ENCODE measurements around the gene PUSL1. TPM values are rescaled to one million over a fixed set of nuclear protein-coding genes. Genes with fewer than 3 reads are reported as not detected.

The PUSL1 gene
- total and polyA plus RNA-seq, 2 experiments from 2014 or later = 30.9 to 36.2 TPM

DNA sequence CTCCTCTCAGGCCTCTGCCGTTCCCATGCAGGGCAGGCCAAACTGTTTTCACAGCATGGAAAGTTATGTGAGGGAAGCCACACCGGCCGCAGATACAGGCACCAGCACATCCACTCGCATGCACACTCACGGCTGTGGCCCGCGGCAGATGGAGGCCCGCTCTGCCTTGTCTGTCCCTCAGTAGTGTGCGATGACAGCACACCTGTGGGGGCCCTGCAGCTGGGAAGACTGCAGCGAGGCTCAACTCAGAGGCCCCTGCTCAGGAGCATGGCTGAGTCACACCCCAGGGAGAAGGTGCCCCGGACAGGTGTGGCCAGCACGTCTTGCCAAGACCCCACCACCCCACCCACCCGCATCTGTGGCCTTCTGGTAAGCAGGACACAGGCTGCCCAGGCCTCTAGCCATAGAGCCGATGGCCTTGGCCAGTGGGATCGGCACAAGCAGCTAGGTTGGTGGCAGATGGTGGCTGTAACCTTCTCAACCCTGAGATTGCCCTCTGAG, 33.4 kb upstream of the PUSL1 start:
- H2AFZ ChIP-seq = peak overlapping the region; percentile 72; the same call in 1 of the 2 replicates
- in situ Hi-C loops (cut with MboI) = no loop called here

DNA sequence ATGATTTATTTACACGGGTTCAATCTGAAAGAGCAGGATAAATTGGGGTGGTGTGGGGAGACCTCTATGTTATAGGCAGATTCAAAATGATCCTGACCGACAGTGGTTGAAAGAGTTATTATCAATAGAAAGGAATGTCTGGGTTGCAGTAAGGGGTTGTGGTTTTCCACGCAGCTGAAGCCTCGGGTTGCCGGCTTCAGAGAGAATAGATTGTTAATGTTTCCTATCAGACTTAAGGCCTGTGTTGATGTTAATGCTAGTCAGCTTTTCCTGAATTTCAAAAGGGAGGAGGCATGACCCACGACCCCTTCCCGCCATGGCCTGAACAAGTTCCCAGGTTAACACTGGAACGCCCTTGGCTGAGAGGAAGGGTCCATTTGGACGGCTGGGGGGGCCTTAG, 32.6 kb upstream of the PUSL1 start:
- Histone ChIP-seq H3K27me3 (replicated peaks; ENCODE audit: insufficient read depth) (no peaks in the 10 kb centered on the region), H3K9me2 (ENCODE audit: insufficient read depth) (no peaks in the 10 kb centered on the region), H3K9me3 (ENCODE audit: low read depth) (no peaks in the 10 kb centered on the region), H3K9ac (no peak overlapping the region), H3K36me3 (ENCODE audit: low read depth) (no peaks in the 10 kb centered on the region), H2AFZ (no peak overlapping the region), H4K20me1 (ENCODE audit: insufficient read depth) (no peaks in the 10 kb centered on the region), H3F3A (ENCODE audit: insufficient read depth) (no peaks in the 10 kb centered on the region), H3K27ac (no peak overlapping the region), H3K4me1 (ENCODE audit: insufficient read depth) (peaks cover 18% of the 10 kb centered on the region), H3K79me2 (ENCODE audit: insufficient read depth) (peaks cover 26% of the 10 kb centered on the region), H3K4me3 (no peak overlapping the region), H3K4me2 (ENCODE audit: unreplicated experiment) (no peak overlapping the region)
- DNase-seq = no peak
- in situ Hi-C loops (cut with MboI) = no loop called here
- WGBS, 2 experiments (ENCODE audit: low coverage in 1 of 2, low lambda C conversion rate in 2 of 2, missing lambda C conversion rate in 2 of 2) = 89 to 91% methylated on average over 9 of the region's 9 CpGs
- TF ChIP-seq EZH2 (IDR thresholded peaks at IDR 0.05; ENCODE audit: insufficient read depth, poor library complexity, severe bottlenecking) (no peak), EZH2phosphoT487 (IDR thresholded peaks at IDR 0.05; ENCODE audit: insufficient read depth, low read depth) (no peak)

More for the DNA sequence above, 33.4 kb upstream of the PUSL1 start:
- H3K4me3 ChIP-seq = no peak overlapping the region; the same call in 1 of the 2 replicates
- WGBS, 2 experiments (ENCODE audit: low coverage in 1 of 2, low lambda C conversion rate in 2 of 2, missing lambda C conversion rate in 2 of 2) = 79 to 84% methylated on average over 12 to 15 of the region's 15 CpGs
- peak overlapping the region; percentile 73 for H3K4me2 ChIP-seq (ENCODE audit: unreplicated experiment)
- no peak for DNase-seq
- no peaks in the 10 kb centered on the region for H3K9me3 ChIP-seq (ENCODE audit: low read depth)
- H3K4me1 ChIP-seq (ENCODE audit: insufficient read depth) = peaks cover 26% of the 10 kb centered on the region
- no peaks in the 10 kb centered on the region for H3K36me3 ChIP-seq (ENCODE audit: low read depth)
- H3K27ac ChIP-seq = no peak overlapping the region
- no peaks in the 10 kb centered on the region for H4K20me1 ChIP-seq (ENCODE audit: insufficient read depth)
- TF ChIP-seq EZH2phosphoT487 (IDR thresholded peaks at IDR 0.05; ENCODE audit: insufficient read depth, low read depth) (no peak), EZH2 (IDR thresholded peaks at IDR 0.05; ENCODE audit: insufficient read depth, poor library complexity, severe bottlenecking) (no peak)
- 0 out of 2 replicates have a peak overlapping the region, but pooled peaks have one; percentile 96 for H3K9ac ChIP-seq
- no peaks in the 10 kb centered on the region for H3K27me3 ChIP-seq (replicated peaks; ENCODE audit: insufficient read depth)
- H3F3A ChIP-seq (ENCODE audit: insufficient read depth) = no peaks in the 10 kb centered on the region
- no peaks in the 10 kb centered on the region for H3K9me2 ChIP-seq (ENCODE audit: insufficient read depth)
- H3K79me2 ChIP-seq (ENCODE audit: insufficient read depth) = peaks cover 35% of the 10 kb centered on the region

DNA sequence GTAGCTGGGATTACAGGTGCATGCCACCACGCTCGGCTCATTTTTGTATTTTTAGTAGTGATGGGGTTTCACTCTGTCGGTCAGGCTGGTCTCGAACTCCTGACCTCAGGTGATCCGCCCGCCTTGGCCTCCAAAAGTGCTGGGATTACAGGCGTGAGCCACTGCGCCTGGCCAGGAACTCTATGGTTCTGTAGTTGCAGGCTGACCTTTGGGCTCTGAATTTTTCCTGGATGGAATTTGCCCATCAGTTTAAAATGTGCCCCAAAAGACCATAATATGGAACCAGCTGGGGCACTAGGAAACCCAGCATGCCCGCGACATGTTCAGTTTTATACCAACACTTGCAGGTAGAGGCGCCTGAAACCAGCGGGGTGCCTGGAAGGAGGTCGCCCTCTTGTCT, 29.8 kb upstream of the PUSL1 start:
- in situ Hi-C loops (cut with MboI) = no loop called here
- H3K27ac ChIP-seq = no peak overlapping the region
- H3K9me2 ChIP-seq (ENCODE audit: insufficient read depth) = no peaks in the 10 kb centered on the region
- no peaks in the 10 kb centered on the region for H3F3A ChIP-seq (ENCODE audit: insufficient read depth)
- H3K4me2 ChIP-seq (ENCODE audit: unreplicated experiment) = no peak overlapping the region
- no peaks in the 10 kb centered on the region for H3K36me3 ChIP-seq (ENCODE audit: low read depth)
- H3K9ac ChIP-seq = no peak overlapping the region
- no peak overlapping the region for H2AFZ ChIP-seq
- no peak for DNase-seq
- TF ChIP-seq EZH2phosphoT487 (IDR thresholded peaks at IDR 0.05; ENCODE audit: insufficient read depth, low read depth) (no peak), EZH2 (IDR thresholded peaks at IDR 0.05; ENCODE audit: insufficient read depth, poor library complexity, severe bottlenecking) (no peak)
- WGBS, 2 experiments (ENCODE audit: low coverage in 1 of 2, low lambda C conversion rate in 2 of 2, missing lambda C conversion rate in 2 of 2) = 96 to 98% methylated on average over 13 of the region's 13 CpGs
- H4K20me1 ChIP-seq (ENCODE audit: insufficient read depth) = no peaks in the 10 kb centered on the region
- no peaks in the 10 kb centered on the region for H3K9me3 ChIP-seq (ENCODE audit: low read depth)
- H3K79me2 ChIP-seq (ENCODE audit: insufficient read depth) = no peaks in the 10 kb centered on the region
- no peaks in the 10 kb centered on the region for H3K4me1 ChIP-seq (ENCODE audit: insufficient read depth)
- no peak overlapping the region for H3K4me3 ChIP-seq
- H3K27me3 ChIP-seq (replicated peaks; ENCODE audit: insufficient read depth) = no peaks in the 10 kb centered on the region

GRCh38 chr1:1279028-1279427, 29.4 kb upstream of the PUSL1 start:
- Histone ChIP-seq H3K4me1 (ENCODE audit: insufficient read depth) (no peaks in the 10 kb centered on the region), H3K79me2 (ENCODE audit: insufficient read depth) (no peaks in the 10 kb centered on the region), H3K4me3 (no peak overlapping the region), H3K36me3 (ENCODE audit: low read depth) (no peaks in the 10 kb centered on the region), H3K9me2 (ENCODE audit: insufficient read depth) (no peaks in the 10 kb centered on the region), H3K27ac (no peak overlapping the region), H4K20me1 (ENCODE audit: insufficient read depth) (no peaks in the 10 kb centered on the region), H3K4me2 (ENCODE audit: unreplicated experiment) (no peak overlapping the region), H2AFZ (no peak overlapping the region), H3F3A (ENCODE audit: insufficient read depth) (no peaks in the 10 kb centered on the region), H3K27me3 (replicated peaks; ENCODE audit: insufficient read depth) (no peaks in the 10 kb centered on the region), H3K9me3 (ENCODE audit: low read depth) (no peaks in the 10 kb centered on the region), H3K9ac (no peak overlapping the region)
- 96 to 97% methylated on average over 17 of the region's 17 CpGs for WGBS, 2 experiments (ENCODE audit: low coverage in 1 of 2, low lambda C conversion rate in 2 of 2, missing lambda C conversion rate in 2 of 2)
- TF ChIP-seq EZH2 (IDR thresholded peaks at IDR 0.05; ENCODE audit: insufficient read depth, poor library complexity, severe bottlenecking) = no peak
- no peak for TF ChIP-seq EZH2phosphoT487 (IDR thresholded peaks at IDR 0.05; ENCODE audit: insufficient read depth, low read depth)
- no peak for DNase-seq
- in situ Hi-C loops (cut with MboI) = no loop called here
